PC-3 (cell line): ENCODE data around the gene SON.

ENCODE experiments used
- CTCF ChIP-seq: fragments of 300-600 bp; sonication (generic); conservative IDR thresholded peaks from 2 replicates; pipeline ENCODE4 v1.5.1; 2017; ENCODE audit warnings: antibody characterized with exemption, low read depth, mild to moderate bottlenecking, low read length
- EZH2 ChIP-seq: fragments of 300-600 bp; sonication (generic); IDR thresholded peaks from one replicate; pipeline ENCODE4 v1.6.1; 2017; ENCODE audit warnings: antibody characterized with exemption, mild to moderate bottlenecking, low read length; ENCODE audit not compliant: unreplicated experiment

DNA sequence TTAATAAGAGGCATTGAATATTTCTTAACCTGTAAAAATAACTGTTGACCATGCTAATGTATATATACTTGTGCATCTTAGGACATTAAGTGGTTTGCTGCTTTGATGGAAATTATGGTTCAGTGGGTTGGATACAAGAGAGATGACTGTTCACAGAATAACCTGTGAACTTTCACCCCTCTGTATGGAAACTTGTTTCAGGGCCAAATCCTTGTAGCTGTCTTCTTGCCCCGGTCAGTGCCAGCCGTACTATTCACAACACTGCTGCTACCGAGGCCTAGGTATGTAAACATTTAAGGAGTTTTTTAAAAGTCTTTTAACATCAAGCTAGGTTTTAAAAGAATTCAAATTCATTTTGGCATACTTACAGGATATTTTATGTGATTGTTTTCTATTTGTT is 29.5 kb downstream of the SON start:
- TF ChIP-seq CTCF (no peak), EZH2 (no peak)
